Hippocampal formation (tissue), 2 donors: ENCODE data around the gene UBA1.

Experiments
- DNase-seq, 2 donors: peaks; one replicate each; lab custom pipeline; 2025; lab: John Stamatoyannopoulos, UW

UBA1 gene

GRCh38 chrX:47189906-47190305, 3.7 kb upstream of the UBA1 start:
- DNase-seq = no peak

- peak; percentile 72 to 77 for DNase-seq
Measured at GRCh38 chrX:47190445-47191269, 3.0 kb upstream of the UBA1 start.

GRCh38 chrX:47191331-47191730, 2.3 kb upstream of the UBA1 start:
- DNase-seq = no peak

GRCh38 chrX:47191806-47192401, 1.7 kb upstream of the UBA1 start:
- DNase-seq = no peak

GRCh38 chrX:47194194-47194787, 662 bp downstream of the UBA1 start:
- DNase-seq = no peak

GRCh38 chrX:47196098-47196497, 2.5 kb downstream of the UBA1 start:
- no peak for DNase-seq

GRCh38 chrX:47197526-47197925, 3.9 kb downstream of the UBA1 start:
- DNase-seq = no peak

- DNase-seq = no peak
Measured at GRCh38 chrX:47198026-47198686, 4.5 kb downstream of the UBA1 start.

GRCh38 chrX:47198687-47199080, 5.1 kb downstream of the UBA1 start:
- DNase-seq = no peak

- no peak for DNase-seq
Measured at GRCh38 chrX:47199286-47199685, 5.7 kb downstream of the UBA1 start.

GRCh38 chrX:47200385-47201150, 6.9 kb downstream of the UBA1 start:
- no peak for DNase-seq

- no peak for DNase-seq
Measured at GRCh38 chrX:47201345-47201944, 7.8 kb downstream of the UBA1 start.

GRCh38 chrX:47202316-47202715, 8.7 kb downstream of the UBA1 start:
- DNase-seq = no peak

GRCh38 chrX:47202877-47203276, 9.2 kb downstream of the UBA1 start:
- DNase-seq = no peak

GRCh38 chrX:47204970-47205369, 11.3 kb downstream of the UBA1 start:
- DNase-seq = no peak

GRCh38 chrX:47206316-47206715, 12.7 kb downstream of the UBA1 start:
- DNase-seq = no peak

GRCh38 chrX:47208108-47208507, 14.5 kb downstream of the UBA1 start:
- DNase-seq = no peak

- no peak for DNase-seq
Measured at GRCh38 chrX:47209508-47210238, 16.0 kb downstream of the UBA1 start.

GRCh38 chrX:47210661-47211425, 17.2 kb downstream of the UBA1 start:
- no peak for DNase-seq
